A549 (cell line): ENCODE results near the gene THOC5.

Source experiments
- CTCF ChIP-seq: fragments of >200 bp; sonication (Bioruptor Twin); formaldehyde crosslinking; IDR thresholded peaks from 3 replicates; pipeline ENCODE4 v1.5.1; 2016
- EP300 ChIP-seq, 2 experiments: fragments of >200 bp; sonication (Bioruptor Twin); formaldehyde crosslinking; IDR thresholded peaks; 2 replicates in 1 of 2; 3 replicates in 1 of 2; pipeline ENCODE4 v1.6.1; 2016 to 2017
- HDAC2 ChIP-seq: fragments of 200-600 bp; sonication (generic); IDR thresholded peaks from 2 replicates; pipeline ENCODE4 v1.6.1; 2016
- KDM1A ChIP-seq: fragments of 200-600 bp; sonication (generic); IDR thresholded peaks from 2 replicates; pipeline ENCODE4 v1.6.1; 2016; ENCODE audit warnings: low read depth, mild to moderate bottlenecking
- NFE2L2 ChIP-seq: fragments of 150-350 bp; conservative IDR thresholded peaks from 2 replicates; pipeline ENCODE4 v1.6.1; 2014; ENCODE audit warnings: low read length
- POLR2A ChIP-seq: IDR thresholded peaks from 2 replicates; pipeline ENCODE4 v1.6.1; 2012; ENCODE audit warnings: mild to moderate bottlenecking, low read length
- RAD21 ChIP-seq, 2 experiments: fragments of >200 bp in 1 of 2; sonication (Bioruptor Twin) in 1 of 2; formaldehyde crosslinking in 1 of 2; IDR thresholded peaks in 1 of 2; conservative IDR thresholded peaks in 1 of 2; 2 replicates in 1 of 2; 3 replicates in 1 of 2; pipeline ENCODE4 v1.6.1; 2012 to 2018; ENCODE audit warnings: inconsistent platforms in 1 of 2
- RFX5 ChIP-seq: fragments of 450-650 bp; IDR thresholded peaks from 2 replicates; pipeline ENCODE4 v1.7.1; 2014; ENCODE audit warnings: antibody characterized with exemption, mild to moderate bottlenecking, moderate library complexity
- SMC3 ChIP-seq: fragments of >200 bp; sonication (Bioruptor Twin); formaldehyde crosslinking; IDR thresholded peaks from 3 replicates; pipeline ENCODE4 v1.6.1; 2018; ENCODE audit warnings: inconsistent platforms
- TF ChIP-seq, protein P1 (sequence below): IDR thresholded peaks from 2 replicates; pipeline ENCODE4 v1.6.1; 2012
- TF ChIP-seq, protein P2 (sequence below): IDR thresholded peaks from 2 replicates; pipeline ENCODE4 v1.6.1; 2012

DNA sequence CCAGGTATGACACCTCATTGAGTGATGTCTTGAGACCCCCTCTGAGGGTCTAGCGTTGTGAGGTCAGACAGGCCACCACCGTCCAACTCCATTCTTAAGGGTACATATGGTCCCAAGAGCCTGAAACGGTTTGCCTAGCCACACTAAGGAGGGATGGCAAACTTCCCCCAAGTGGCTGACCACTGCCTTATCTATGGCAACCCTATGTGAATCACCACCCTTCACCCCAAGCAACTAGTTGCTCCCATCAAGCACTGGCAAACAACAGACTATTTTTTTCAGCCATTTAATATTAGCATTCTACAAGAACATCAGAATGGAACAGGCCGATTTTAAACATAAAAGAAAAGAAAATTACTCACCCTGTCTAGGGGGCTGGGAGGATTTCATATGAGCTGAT, 22.8 kb downstream of the THOC5 start:
- no peak for TF ChIP-seq RFX5
- no peak for TF ChIP-seq NFE2L2
- no peak for TF ChIP-seq CTCF
- TF ChIP-seq, protein P1, sequence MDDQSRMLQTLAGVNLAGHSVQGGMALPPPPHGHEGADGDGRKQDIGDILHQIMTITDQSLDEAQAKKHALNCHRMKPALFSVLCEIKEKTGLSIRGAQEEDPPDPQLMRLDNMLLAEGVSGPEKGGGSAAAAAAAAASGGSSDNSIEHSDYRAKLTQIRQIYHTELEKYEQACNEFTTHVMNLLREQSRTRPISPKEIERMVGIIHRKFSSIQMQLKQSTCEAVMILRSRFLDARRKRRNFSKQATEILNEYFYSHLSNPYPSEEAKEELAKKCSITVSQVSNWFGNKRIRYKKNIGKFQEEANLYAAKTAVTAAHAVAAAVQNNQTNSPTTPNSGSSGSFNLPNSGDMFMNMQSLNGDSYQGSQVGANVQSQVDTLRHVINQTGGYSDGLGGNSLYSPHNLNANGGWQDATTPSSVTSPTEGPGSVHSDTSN, result no peak
- TF ChIP-seq SMC3, result no peak
- no peak for TF ChIP-seq POLR2A
- no peak for TF ChIP-seq KDM1A
- TF ChIP-seq, protein P2, sequence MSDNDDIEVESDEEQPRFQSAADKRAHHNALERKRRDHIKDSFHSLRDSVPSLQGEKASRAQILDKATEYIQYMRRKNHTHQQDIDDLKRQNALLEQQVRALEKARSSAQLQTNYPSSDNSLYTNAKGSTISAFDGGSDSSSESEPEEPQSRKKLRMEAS, result no peak
- TF ChIP-seq HDAC2, result no peak
- TF ChIP-seq RAD21 (conservative IDR thresholded peaks at IDR 0.05 in 1 of 2, IDR thresholded peaks at IDR 0.05 in 1 of 2), result no peak
- no peak for TF ChIP-seq EP300 (IDR thresholded peaks at IDR 0.05)
